ENCODE data around the gene SUCLG1. TPM values are rescaled to one million over a fixed set of nuclear protein-coding genes. Genes with fewer than 3 reads are reported as not detected.
"Not testable (repeated sequence)": the region's sequence is repeated elsewhere in the genome, so short reads cannot be mapped to it uniquely, and the experiment has no call there.

Gene SUCLG1
- polyA plus RNA-seq, 3 donors, result 174 to 198 (median 179) TPM

DNA sequence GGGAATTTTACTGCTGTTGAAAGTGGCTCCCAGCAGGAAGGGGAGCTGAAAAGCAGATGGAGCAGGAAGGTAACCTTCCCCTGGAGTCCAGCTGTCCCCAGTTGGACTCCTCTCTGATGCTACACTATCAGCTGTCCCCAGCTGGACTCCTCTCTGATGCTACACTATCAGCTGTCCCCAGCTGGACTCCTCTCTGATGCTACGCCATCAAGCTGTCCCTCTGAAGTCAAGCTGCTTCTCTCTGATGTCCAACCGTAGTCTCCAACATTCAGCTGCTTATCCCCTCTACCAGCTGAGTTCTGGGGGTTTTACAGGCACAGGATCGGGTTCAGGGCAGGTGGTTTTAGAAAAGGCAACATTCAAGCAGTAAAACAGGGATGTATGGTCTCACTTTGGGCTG is 19.8 kb upstream of the SUCLG1 start:
- no peak for DNase-seq

DNA sequence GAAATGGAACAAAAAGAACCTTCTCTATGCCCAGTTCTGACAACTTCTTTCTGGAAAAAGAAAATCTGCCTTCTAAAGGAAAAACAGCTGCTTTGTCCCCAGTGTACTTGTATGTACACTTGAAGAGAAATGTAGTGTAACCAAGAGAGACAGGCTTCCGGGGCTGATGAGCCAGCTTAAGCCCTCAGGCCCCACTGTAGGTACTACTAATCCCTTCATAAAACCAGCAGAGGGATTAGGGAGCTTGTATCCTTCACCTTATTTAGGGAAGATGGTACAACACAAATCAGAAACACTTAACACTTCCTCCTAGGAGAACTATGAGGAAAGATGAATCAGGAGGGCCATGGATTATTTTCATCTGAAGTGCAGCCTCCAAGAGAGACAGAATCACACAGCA is 18.8 kb upstream of the SUCLG1 start:
- no peak for DNase-seq

DNA sequence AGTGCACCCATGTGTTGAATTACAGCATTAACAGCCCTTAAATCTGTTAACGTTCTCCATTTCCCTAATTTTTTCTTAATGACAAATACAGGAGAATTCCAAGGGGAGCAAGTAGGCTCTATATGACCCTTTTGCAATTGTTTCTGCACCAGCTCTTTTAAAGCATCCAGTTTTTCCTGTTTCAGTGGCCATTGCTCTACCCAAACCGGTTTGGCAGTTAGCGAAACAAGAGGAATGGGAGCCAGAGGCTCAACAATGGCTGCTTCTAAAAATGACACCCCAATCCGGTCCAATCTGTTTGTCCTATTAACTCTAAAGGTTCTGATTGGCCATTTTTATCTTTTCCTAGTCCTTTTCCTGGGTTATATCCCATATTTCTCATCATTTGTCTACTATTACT is 15.1 kb upstream of the SUCLG1 start:
- peak; percentile 66 for DNase-seq

DNA sequence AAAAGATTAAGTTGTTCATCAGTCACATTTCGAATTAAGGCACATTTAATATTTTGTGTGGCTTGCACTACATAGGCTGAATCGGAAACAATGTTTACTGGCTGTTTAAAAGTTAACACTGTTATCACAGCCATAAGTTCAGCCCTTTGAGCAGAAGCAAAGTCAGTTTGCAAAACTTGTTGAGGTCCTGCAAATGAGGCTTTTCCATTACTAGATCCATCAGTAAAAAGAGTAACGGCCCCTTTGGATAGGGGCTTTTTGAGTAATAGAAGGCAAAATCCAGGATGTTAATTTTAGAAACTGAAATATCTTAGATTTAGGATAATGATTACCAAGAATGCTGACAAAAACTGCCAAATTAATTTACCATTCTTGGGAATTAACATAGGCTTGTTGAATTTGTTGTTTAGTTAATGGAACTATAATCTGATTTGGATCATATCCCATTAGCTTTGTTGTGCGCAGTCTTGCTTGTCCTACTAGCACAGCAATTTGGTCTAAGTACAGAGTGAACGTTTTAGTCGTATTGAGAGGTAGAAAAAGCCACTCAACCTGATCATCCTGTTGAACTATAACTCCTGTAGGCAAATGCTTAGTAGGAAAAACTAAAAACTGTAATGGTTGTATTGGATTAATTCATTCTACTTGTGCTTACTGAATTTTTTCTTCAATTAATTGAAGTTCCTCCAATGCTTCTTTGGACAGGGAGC is 13.9 kb upstream of the SUCLG1 start:
- DNase-seq, result peak; percentile 23

DNA sequence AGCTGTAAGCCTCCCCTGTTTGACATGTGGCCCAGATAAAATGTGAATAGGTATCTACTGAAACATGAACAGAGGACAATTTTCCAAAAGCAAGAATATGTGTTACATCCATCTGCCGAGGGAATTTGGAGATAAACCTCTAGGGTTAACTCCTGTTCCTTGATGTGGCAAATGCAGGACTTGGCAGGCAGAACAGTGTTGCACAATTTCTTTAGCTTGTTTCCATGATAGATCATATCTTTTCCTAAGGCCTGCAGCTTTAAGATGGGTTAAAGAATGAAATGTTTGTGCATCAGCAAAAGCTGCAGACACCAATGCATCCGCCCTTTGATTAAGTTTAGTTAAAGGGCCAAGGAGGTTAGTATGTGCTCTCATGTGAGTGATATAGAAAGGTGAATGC is 13.3 kb upstream of the SUCLG1 start:
- DNase-seq, result not testable (repeated sequence)

DNA sequence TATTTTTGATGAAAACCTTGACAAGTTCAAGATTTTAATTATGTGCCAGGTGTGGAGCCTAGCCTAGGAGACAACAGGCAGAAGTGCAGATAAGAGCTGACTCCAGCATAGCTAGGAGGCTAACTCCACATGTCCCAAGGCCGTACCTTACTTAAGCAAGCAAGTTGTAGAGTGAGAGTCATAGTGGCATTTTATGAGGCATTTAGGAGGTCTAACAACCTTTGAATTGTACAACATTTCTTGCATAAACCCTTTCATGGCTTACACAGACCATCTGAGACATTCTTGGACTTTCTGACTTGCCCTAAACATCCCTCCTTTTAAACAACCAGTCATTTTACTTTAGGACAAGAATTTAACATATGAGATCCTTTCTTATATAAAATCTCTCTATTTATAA is 8.3 kb upstream of the SUCLG1 start:
- DNase-seq, result no peak

DNA sequence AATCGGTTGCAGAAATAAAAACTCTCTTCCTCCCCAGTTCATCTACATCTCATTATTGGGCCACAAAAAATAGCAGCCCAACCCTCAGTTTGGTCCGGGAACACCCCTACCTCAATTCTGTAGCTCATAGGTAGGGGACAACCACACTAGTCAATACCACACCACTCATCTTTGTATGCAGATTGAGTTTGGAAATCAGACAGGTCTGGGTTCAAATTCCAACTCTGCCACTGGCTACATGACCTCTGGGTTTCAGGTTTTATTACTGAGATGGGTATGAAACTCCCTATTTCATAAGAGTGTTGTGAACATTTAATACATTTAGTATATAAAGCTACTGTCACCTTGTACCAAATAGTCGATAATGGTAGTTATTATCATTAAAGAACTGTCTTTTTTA is 2.2 kb upstream of the SUCLG1 start:
- no peak for DNase-seq

DNA sequence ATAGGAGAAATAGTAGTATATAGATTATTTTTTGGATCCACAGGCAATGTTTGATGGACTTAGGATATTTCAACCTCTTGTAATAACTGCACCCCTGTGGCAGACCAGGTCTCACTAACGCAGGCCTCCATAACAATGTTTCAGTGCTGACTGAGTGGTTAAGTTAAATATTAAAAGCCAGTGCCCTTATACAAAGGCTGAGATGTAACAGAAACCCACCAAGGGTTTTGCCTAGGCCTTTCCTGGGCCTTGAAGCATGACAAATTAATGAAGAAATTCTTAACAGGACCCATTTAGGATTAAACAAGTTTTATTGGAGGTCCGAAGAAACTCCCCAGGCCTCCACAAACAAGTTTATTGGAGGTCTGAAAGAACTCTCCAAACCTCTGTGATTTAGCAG is 1.6 kb upstream of the SUCLG1 start:
- DNase-seq, result no peak

DNA sequence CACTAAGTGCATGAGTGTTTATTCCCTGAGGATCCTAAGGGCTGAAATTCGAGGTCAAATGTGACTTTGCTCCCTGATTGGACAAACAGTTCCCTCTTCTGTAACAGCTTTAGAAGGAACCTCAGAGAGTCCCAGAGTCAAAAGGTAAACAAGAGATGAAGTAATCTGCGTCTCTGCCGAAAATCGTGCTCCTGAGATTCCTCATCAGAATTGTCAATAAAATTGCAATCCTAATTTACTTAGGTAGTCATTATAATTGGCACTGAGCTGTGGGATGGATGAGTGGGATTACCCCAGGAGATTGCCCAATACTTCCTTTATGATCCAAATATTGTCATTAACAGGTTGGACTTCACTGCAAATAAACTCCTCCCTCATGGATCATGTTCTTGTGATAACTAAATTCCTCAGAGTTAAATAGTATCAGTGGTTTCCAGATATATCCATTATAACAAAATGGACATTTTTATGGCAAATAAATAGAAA is 907 bp upstream of the SUCLG1 start:
- no peak for DNase-seq

DNA sequence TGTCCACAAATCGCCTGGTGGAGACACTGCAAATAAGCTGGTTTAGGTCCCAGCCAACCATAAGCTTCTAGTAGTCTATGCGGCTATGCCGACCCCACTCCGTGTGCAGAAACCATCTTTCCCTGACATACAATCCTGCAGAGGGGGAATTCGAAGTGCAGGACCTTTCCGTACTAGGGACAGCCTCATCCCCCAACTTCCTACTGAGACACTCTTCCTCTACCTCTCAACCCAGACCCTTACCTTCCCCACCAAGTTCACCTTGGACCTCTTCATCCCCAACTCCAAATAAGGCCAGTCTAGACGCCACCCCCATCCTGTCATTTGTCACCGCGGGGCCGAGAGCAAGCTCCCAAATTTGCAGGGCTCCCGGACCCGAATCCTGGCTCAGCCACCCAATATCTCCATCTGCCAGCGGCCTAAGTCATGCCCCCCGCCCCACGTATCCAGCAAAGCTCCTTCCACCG is 496 bp downstream of the SUCLG1 start:
- DNase-seq, result peak; percentile 26

DNA sequence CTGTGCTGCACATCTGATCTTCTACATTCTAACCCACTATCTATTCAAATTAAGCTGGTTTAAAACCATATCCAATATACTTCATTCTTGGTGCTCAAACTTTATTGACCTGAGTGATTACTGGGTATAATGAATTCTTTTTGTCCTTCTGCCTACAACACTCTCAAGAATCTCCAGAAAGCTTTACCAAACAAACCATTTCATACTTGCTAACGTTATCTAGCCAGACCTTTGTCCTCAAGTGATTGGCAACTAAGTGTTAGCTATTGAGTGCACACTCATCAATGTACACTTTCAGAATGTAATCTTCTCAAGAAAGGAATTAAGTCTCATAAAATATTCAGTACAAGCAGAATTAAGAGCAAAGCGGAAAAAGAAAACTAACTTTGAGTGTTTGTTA is 1.4 kb downstream of the SUCLG1 start:
- DNase-seq, result no peak

DNA sequence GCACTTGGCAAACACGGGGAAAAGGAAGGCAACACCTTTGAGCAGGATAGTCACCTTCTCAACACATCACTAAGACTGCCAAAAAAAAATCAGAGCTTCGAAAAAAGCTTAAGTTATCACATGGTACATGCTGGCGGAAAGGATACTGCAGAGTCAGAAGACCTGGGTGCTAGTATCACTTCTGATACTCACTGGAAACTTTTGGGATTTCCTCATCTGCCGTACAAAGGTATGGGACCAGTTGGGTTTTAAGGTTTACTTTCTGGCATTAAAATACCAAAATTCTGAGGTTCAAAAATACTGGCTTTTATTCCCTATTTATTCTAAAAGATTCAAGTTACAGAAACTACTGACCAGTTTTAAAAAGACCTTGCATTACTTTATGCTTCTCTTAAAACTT is 2.9 kb downstream of the SUCLG1 start:
- no peak for DNase-seq

DNA sequence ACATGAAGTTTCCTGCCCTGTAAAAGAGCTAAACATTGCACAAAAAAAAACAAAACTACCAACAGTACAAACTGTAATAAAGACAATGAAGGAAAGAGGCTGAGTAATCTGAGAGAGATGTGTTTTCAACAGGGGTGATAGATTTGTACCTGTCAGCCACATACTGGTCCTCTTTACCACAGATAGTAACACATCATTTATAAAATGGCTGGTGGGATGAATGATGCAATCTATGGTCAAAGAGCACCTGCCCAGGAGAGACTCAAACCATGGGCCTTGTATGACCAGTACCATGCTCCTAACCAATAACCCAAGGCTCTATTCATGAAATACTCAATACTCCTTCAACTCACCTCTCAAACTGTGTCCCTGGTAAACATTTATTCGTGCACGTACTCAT is 4.5 kb downstream of the SUCLG1 start:
- DNase-seq, result no peak

DNA sequence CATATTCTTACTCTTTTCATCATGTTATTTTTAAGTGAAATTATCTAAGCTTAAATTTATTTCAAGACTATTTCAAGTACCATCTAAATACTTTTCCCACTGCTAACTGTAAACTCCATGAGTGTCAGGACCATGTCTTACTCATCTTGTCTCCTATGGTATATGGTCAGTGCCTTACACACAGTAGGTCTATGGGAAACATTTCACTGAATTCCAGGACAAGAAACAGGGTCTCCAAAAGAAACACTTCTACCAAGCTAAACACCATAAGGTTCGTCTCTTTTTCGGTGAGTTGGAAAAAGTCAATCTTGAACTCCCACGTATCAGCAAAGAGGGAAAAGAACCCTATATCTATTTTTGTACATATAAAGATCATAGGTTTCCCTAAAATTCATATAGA is 6.5 kb downstream of the SUCLG1 start:
- no peak for DNase-seq

DNA sequence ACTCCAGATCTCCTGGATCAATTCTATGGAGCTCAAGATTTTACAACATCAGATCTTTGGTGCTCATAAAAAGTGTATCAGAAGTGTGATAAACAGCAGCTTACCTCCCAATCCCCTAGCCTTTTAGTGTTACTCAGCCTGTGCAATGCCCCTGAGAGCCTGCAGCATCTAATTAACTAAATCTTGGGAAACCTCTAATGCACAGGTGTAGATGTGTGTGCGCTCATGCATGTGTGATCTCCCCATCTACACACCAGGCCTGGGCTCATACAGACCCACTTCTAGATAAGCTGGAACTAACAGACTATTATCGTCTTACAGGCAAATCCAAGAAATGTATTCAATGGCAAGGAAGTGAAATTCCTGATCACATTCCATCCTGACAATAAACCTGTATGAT is 7.5 kb downstream of the SUCLG1 start:
- no peak for DNase-seq

DNA sequence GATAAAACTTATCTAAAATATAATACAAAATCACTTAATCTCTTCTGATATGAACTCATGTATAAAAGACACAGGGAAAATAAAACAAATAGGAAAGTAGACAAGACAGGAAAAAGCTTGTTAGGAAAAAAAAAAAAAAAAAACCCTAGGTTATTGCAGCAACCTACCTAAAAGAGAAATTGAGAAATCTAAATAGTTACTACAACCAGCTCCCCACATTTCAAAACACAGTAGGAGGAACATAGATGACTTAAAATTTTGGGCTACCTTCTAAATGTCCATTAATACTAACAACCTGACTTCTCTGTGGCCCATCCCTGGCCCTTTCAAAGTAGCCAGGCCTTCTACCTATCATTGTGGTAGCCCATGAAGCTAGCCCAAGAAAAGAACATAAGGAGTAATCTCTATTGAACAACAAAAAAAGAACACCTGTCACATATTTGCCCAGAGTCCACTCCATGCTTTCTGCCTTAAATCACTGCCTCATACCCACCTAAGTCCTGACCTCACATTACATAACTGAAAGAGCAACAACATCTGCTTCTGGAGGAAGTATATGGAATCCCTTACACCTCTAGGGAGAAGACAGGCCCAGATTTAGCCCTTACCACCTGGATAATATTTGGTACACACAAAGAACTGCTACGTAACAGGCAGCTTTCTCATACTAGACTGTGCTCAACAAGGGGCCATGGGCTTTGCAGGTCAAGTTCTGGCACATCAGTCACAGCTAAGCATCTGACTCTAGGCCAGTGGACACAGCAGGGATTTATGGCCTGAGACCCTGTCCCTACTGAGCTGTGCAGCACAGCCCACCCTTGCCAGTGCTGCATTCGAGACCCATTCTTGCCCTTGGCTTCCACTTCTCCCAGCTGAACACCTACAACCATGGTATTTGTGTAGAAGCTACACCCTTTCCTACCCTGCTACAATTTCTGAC is 8.5 kb downstream of the SUCLG1 start:
- no peak for DNase-seq

DNA sequence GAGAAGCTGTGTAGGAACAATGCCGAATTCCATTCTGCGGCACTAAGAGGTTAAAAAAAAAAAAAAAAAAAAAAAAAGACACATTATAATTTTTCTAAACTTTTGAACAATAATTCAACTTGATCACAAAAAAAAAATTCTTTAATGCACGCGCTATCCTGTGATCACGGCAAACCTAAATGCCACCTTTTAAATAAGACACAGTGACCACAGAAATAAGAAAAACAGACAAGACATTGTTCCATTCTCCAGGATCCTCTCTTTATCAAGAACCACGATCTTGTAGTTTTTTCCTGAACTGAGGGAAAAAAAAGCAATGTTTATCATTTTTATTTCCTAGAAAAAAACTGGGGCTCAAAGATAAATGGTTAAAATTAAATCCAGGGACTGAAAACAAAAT is 9.4 kb downstream of the SUCLG1 start:
- no peak for DNase-seq

DNA sequence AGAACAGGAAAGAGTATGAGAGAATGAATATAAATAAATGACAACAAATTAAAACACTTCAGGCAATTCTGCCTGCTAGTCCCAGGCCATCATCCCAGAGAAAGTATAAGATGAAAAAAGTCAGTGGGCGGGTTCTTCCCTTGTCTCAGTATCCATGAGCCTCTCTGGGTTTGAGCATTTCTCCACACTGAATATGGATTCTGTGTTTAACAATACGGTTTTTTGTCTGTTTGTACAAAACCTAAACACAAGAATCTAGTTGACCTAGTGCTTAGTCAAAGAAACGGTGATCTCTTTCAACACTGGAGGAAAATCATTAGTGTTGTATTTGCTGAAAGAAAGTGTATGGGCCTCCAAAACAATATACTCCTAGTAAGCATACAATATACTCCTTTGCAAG is 10.0 kb downstream of the SUCLG1 start:
- DNase-seq, result no peak

DNA sequence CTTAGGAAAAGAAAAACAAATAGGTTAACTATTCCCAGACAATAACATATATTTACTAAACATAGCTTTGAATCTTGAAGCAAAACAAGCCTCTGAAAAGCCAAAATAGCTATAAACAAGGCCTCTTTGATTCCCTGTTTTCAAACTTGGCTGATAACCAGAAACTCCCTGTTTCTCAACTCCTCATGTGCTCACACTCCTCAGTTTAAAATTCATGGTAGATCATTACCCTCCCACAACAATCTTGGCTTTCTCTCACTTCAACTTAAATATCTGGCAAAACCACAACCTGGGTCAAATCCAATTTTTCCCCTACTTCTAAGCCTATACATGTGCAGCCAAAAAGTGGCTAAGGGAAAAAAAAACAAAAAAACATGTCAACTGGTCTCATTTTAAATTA is 15.6 kb downstream of the SUCLG1 start:
- DNase-seq, result no peak

DNA sequence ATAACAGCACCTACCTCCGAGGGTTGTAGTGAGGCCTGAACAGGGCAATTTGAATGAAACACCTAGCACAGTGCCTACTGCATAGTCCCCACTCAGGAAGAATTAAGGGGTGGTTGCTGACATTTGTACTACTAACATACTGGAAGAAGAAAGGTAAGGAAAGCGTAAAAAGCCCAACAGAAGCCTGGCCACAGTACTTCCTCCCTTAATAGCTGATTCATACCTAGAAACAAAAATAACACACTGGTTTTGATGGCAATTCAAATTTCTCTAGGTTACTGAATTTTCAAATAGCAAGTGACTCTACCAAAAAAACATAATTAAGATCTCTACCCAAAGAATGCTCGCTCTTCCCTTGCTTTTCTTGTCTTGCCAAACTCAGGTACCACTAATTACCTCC is 16.2 kb downstream of the SUCLG1 start:
- DNase-seq, result no peak

DNA sequence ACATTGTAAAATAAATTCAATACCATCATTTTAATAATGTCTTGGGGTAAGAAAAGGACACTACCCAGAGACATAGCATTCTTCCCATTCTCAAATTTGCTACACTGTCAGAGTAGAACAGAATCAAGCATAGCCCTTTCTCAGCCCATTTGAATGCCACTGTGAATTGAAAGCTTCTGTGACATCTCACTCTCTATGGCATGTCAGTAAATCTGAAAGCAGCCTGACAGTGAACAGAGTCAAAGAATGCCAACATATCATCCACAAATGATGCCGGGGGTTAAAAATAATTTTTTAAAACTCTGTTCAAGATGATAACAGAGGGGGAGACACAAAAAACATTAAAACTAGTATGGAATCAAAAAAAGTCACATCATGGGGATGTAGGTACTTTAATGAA is 17.6 kb downstream of the SUCLG1 start:
- DNase-seq, result no peak

DNA sequence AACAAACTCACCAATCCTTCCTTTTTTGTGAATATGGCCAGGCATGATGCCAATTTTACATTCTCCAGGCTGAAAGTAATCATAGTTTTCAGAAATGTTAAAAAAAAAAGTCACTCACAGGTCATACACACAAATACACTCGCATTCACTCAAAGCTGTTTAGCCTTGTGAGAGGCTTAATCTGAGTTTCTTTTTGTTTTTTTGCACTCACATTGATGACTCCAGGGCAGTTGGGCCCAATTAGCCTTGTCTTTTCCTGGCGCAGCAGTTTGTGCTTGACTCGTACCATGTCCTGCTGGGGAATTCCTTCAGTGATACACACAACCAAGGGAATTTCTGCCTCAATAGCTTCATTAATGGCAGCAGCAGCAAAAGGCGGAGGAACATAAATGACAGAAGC is 18.0 kb downstream of the SUCLG1 start:
- no peak for DNase-seq

DNA sequence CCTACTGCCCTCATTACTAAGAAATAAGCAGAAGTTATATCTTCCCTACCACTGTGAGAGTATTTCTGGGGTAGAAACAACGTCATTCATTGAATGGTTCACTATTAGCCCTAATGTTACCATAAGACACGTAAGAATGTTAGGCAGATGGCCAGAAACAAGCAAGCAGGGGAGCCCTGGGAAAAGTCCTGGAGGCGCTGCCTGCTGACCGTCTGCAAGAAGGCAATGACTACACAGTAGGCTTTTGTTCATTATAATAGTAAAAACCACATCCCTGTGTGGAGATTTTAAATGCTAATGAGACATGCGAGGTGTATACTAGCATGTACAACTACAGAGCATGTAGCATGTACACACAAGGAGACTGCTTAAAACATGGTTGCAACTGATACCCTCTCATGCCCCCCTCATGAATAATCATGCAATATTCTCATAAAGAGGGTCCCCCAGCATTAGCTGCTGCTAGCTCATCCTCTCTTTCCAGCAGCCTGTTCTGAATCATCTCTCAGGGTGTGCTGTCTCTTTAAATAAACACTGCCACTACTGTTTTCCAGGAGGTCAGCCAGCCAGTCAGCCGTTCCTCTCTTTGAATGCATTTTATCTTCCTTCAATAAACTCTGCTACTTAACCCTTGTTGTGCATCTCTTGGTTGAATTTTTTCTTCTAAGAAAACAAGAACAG is 23.6 kb downstream of the SUCLG1 start:
- DNase-seq, result no peak
